Smooth muscle cell (in vitro differentiated cells): ENCODE data around the gene CFAP161. TPM values are rescaled to one million over a fixed set of nuclear protein-coding genes. Genes with fewer than 3 reads are reported as not detected.

Source experiments
- DNase-seq: peaks from one replicate; lab custom pipeline; 2025; ENCODE audit not compliant: unreplicated experiment; lab: John Stamatoyannopoulos, UW
- H2AFZ ChIP-seq: fragments of 200-600 bp; sonication (generic); 2 replicates; pipeline ENCODE4 v1.6.0; 2016; ENCODE audit warnings: antibody characterized with exemption, low read depth, mild to moderate bottlenecking
- H3F3A ChIP-seq: fragments of 200-600 bp; sonication (generic); 2 replicates; pipeline ENCODE4 v1.6.0; 2017; ENCODE audit warnings: antibody characterized with exemption, low read depth
- H3K27ac ChIP-seq: fragments of 200-600 bp; sonication (generic); 2 replicates; pipeline ENCODE4 v1.5.1; 2016; ENCODE audit warnings: low read depth, mild to moderate bottlenecking
- H3K27me3 ChIP-seq: fragments of 200-600 bp; sonication (generic); 2 replicates; pipeline ENCODE4 v1.6.1; 2016; ENCODE audit warnings: low read depth, mild to moderate bottlenecking
- H3K36me3 ChIP-seq: fragments of 200-600 bp; sonication (generic); 2 replicates; pipeline ENCODE4 v1.5.1; 2016; ENCODE audit warnings: low read depth
- H3K4me1 ChIP-seq: fragments of 200-600 bp; sonication (generic); 2 replicates; pipeline ENCODE4 v1.5.1; 2016; ENCODE audit warnings: low read depth
- H3K4me2 ChIP-seq: fragments of 200-600 bp; sonication (generic); 2 replicates; pipeline ENCODE4 v1.6.0; 2016; ENCODE audit warnings: mild to moderate bottlenecking
- H3K4me3 ChIP-seq: fragments of 200-600 bp; sonication (generic); 2 replicates; pipeline ENCODE4 v1.5.1; 2016; ENCODE audit warnings: mild to moderate bottlenecking
- H3K79me2 ChIP-seq: fragments of 200-600 bp; sonication (generic); 2 replicates; pipeline ENCODE4 v1.6.0; 2016; ENCODE audit warnings: low read depth, mild to moderate bottlenecking
- H3K9ac ChIP-seq: fragments of 200-600 bp; sonication (generic); 2 replicates; pipeline ENCODE4 v1.6.0; 2016; ENCODE audit warnings: low read depth
- H3K9me3 ChIP-seq: fragments of 200-600 bp; sonication (generic); replicated peaks from 2 replicates; pipeline ENCODE4 v1.5.1; 2016; ENCODE audit warnings: low read depth
- H4K20me1 ChIP-seq: fragments of 200-600 bp; sonication (generic); 2 replicates; pipeline ENCODE4 v1.6.0; 2016; ENCODE audit warnings: low read depth
- CTCF ChIP-seq: fragments of 200-600 bp; sonication (generic); IDR thresholded peaks from 2 replicates; pipeline ENCODE4 v1.5.1; 2017; ENCODE audit warnings: borderline replicate concordance, mild to moderate bottlenecking, antibody characterized with exemption; ENCODE audit not compliant: insufficient read depth, poor library complexity, severe bottlenecking
- WGBS: methylation state at CpG from one replicate; pipeline ENCODE4 v1.1.7; 2016; ENCODE audit warnings: low lambda C conversion rate; 5-methylcytosine and 5-hydroxymethylcytosine counted together
- polyA plus RNA-seq: library from polyadenylated mRNA; unstranded; fragments of >200 nt; fragmentation: Nextera tagmentation; extraction: Ambion mirVana; gene quantifications from 2 replicates; pipeline ENCODE4 v1.2.1, GENCODE V29; 2016
- total RNA-seq: library from RNA; depleted of rRNA; stranded (reverse); fragments of >200 nt; gene quantifications from 2 replicates; pipeline ENCODE4 v1.2.3, GENCODE V29; 2014

CFAP161 gene
- total and polyA plus RNA-seq, 2 experiments from 2014 or later, result 0.94 TPM; not detected in 1

- H3K4me1 ChIP-seq, result no peaks in the 10 kb centered on the region
- no peak overlapping the region for H3K9ac ChIP-seq
- H3K4me2 ChIP-seq, result no peak overlapping the region
- H3K4me3 ChIP-seq, result no peak overlapping the region
- peaks cover 14% of the 10 kb centered on the region for H3K27me3 ChIP-seq
- H2AFZ ChIP-seq, result no peak overlapping the region
- H3K79me2 ChIP-seq, result no peaks in the 10 kb centered on the region
- H4K20me1 ChIP-seq, result no peaks in the 10 kb centered on the region
- H3F3A ChIP-seq, result no peaks in the 10 kb centered on the region
- no peaks in the 10 kb centered on the region for H3K9me3 ChIP-seq
- no peak for TF ChIP-seq CTCF
- 82% methylated on average over 4 of the region's 4 CpGs for WGBS
- H3K36me3 ChIP-seq, result no peaks in the 10 kb centered on the region
- no peak overlapping the region for H3K27ac ChIP-seq
- no peak for DNase-seq
Measured at GRCh38 chr15:81152339-81152738, 18.3 kb downstream of the CFAP161 start.

GRCh38 chr15:81152799-81153198 is 18.7 kb downstream of the CFAP161 start:
- 83% methylated on average over 4 of the region's 4 CpGs for WGBS
- no peaks in the 10 kb centered on the region for H4K20me1 ChIP-seq
- no peaks in the 10 kb centered on the region for H3K79me2 ChIP-seq
- no peak overlapping the region for H3K4me3 ChIP-seq
- H3K9me3 ChIP-seq, result no peaks in the 10 kb centered on the region
- no peak for TF ChIP-seq CTCF
- no peak overlapping the region for H3K4me2 ChIP-seq
- no peak overlapping the region for H3K9ac ChIP-seq
- H3K36me3 ChIP-seq, result no peaks in the 10 kb centered on the region
- peaks cover 14% of the 10 kb centered on the region for H3K27me3 ChIP-seq
- no peak overlapping the region for H3K27ac ChIP-seq
- no peak overlapping the region for H2AFZ ChIP-seq
- no peaks in the 10 kb centered on the region for H3K4me1 ChIP-seq
- H3F3A ChIP-seq, result no peaks in the 10 kb centered on the region
- DNase-seq, result no peak

GRCh38 chr15:81155375-81156218 is 21.5 kb downstream of the CFAP161 start:
- Histone ChIP-seq H2AFZ (peak overlapping the region; percentile 21), H3K27me3 (peaks cover 8% of the 10 kb centered on the region), H3K4me1 (no peaks in the 10 kb centered on the region), H4K20me1 (no peaks in the 10 kb centered on the region), H3K36me3 (no peaks in the 10 kb centered on the region), H3K79me2 (no peaks in the 10 kb centered on the region), H3K27ac (no peak overlapping the region), H3F3A (no peaks in the 10 kb centered on the region), H3K9ac (no peak overlapping the region), H3K9me3 (no peaks in the 10 kb centered on the region), H3K4me2 (peak overlapping the region; percentile 24), H3K4me3 (no peak overlapping the region)
- TF ChIP-seq CTCF, result peak; percentile 58
- 62% methylated on average over 10 of the region's 10 CpGs for WGBS
- no peak for DNase-seq

- no peak for DNase-seq
- Histone ChIP-seq H2AFZ (peak overlapping the region; percentile 21), H3K79me2 (no peaks in the 10 kb centered on the region), H3K9ac (no peak overlapping the region), H3K4me1 (no peaks in the 10 kb centered on the region), H3F3A (no peaks in the 10 kb centered on the region), H3K4me3 (no peak overlapping the region), H3K27me3 (peaks cover 3% of the 10 kb centered on the region), H3K27ac (no peak overlapping the region), H3K4me2 (peak overlapping the region; percentile 24), H3K36me3 (no peaks in the 10 kb centered on the region), H4K20me1 (no peaks in the 10 kb centered on the region), H3K9me3 (no peaks in the 10 kb centered on the region)
- whole genome bisulfite sequencing, result 84% methylated on average over 3 of the region's 3 CpGs
- TF ChIP-seq CTCF, result no peak
Measured at GRCh38 chr15:81156324-81156723, 22.3 kb downstream of the CFAP161 start.
